Neural cell (in vitro differentiated cells): ENCODE results near the gene CRIM1. TPM values are rescaled to one million over a fixed set of nuclear protein-coding genes. Genes with fewer than 3 reads are reported as not detected.

Experiments used
- H2AFZ ChIP-seq: fragments of 200-600, 300-800 bp; sonication (generic), shearing (Covaris generic); 2 replicates; pipeline ENCODE4 v1.6.0; 2014; ENCODE audit warnings: low read depth, mild to moderate bottlenecking, antibody characterized with exemption, low read length, moderate library complexity
- H3F3A ChIP-seq: fragments of 200-600 bp; shearing (Covaris generic); 2 replicates; pipeline ENCODE4 v1.6.1; 2016; ENCODE audit warnings: mild to moderate bottlenecking, moderate library complexity, mixed read lengths, antibody characterized with exemption, low read length; ENCODE audit not compliant: insufficient read depth, poor library complexity, severe bottlenecking
- H3K27ac ChIP-seq: fragments of 200-600, 300-800 bp; sonication (generic), shearing (Covaris generic); 2 replicates; pipeline ENCODE4 v1.5.1; 2014; ENCODE audit warnings: mild to moderate bottlenecking, low read length, moderate library complexity
- H3K27me3 ChIP-seq: fragments of 300-800, 200-600 bp; sonication (generic), shearing (Covaris generic); 2 replicates; pipeline ENCODE4 v1.6.0; 2014; ENCODE audit warnings: mild to moderate bottlenecking, low read depth, low read length, moderate library complexity; ENCODE audit not compliant: insufficient read depth
- H3K36me3 ChIP-seq: fragments of 300-800, 200-600 bp; sonication (generic), shearing (Covaris generic); 2 replicates; pipeline ENCODE4 v1.5.1; 2014; ENCODE audit warnings: mild to moderate bottlenecking, antibody characterized with exemption, low read length, moderate library complexity; ENCODE audit not compliant: insufficient read depth
- H3K4me2 ChIP-seq: fragments of 300-800, 200-600 bp; sonication (generic), shearing (Covaris generic); 2 replicates; pipeline ENCODE4 v1.6.0; 2014; ENCODE audit warnings: mild to moderate bottlenecking, low read length
- H3K4me3 ChIP-seq: fragments of 300-800, 200-600 bp; sonication (generic), shearing (Covaris generic); 2 replicates; pipeline ENCODE4 v1.5.1; 2014; ENCODE audit warnings: mild to moderate bottlenecking, low read length, moderate library complexity
- H3K79me2 ChIP-seq: fragments of 200-600 bp; shearing (Covaris generic); replicated peaks from 2 replicates; pipeline ENCODE4 v1.6.0; 2014; ENCODE audit warnings: mild to moderate bottlenecking, low read length, moderate library complexity; ENCODE audit not compliant: insufficient read depth
- H3K9ac ChIP-seq: fragments of 300-800, 200-600 bp; sonication (generic), shearing (Covaris generic); 2 replicates; pipeline ENCODE4 v1.6.1; 2016; ENCODE audit warnings: mild to moderate bottlenecking, low read length, mixed read lengths
- H3K9me2 ChIP-seq: fragments of 200-600 bp; shearing (Covaris generic); 2 replicates; pipeline ENCODE4 v1.6.1; 2016; ENCODE audit warnings: mild to moderate bottlenecking, low read length, mixed read lengths; ENCODE audit not compliant: insufficient read depth
- H3K9me3 ChIP-seq: fragments of 200-600, 300-800 bp; sonication (generic), shearing (Covaris generic); 2 replicates; pipeline ENCODE4 v1.6.1; 2016; ENCODE audit warnings: mild to moderate bottlenecking, mixed run types, low read length, moderate library complexity, mixed read lengths
- H4K20me1 ChIP-seq: fragments of 200-600 bp; shearing (Covaris generic); 2 replicates; pipeline ENCODE4 v1.6.1; 2016; ENCODE audit warnings: mild to moderate bottlenecking, mixed run types; ENCODE audit not compliant: insufficient read depth
- EP300 ChIP-seq: fragments of 450-650 bp; conservative IDR thresholded peaks from 2 replicates; pipeline ENCODE4 v1.6.1; 2014; ENCODE audit warnings: antibody characterized with exemption, mild to moderate bottlenecking, moderate library complexity; ENCODE audit not compliant: poor library complexity, severe bottlenecking
- EZH2 ChIP-seq: fragments of 200-600, 300-800 bp; shearing (Covaris generic), sonication (generic); IDR thresholded peaks from 2 replicates; pipeline ENCODE4 v1.6.1; 2014; ENCODE audit warnings: antibody characterized with exemption, low read length, borderline replicate concordance, mild to moderate bottlenecking; ENCODE audit not compliant: insufficient read depth, poor library complexity, severe bottlenecking
- MXI1 ChIP-seq: fragments of 450-650 bp; conservative IDR thresholded peaks from 2 replicates; pipeline ENCODE4 v1.6.1; 2014; ENCODE audit warnings: antibody characterized with exemption, mild to moderate bottlenecking; ENCODE audit not compliant: poor library complexity, severe bottlenecking
- POLR2AphosphoS5 ChIP-seq: IDR thresholded peaks from 2 replicates; pipeline ENCODE4 v1.6.1; 2012
- RAD21 ChIP-seq: fragments of 450-650 bp; conservative IDR thresholded peaks from 2 replicates; pipeline ENCODE4 v1.6.1; 2014; ENCODE audit warnings: antibody characterized with exemption, mild to moderate bottlenecking, moderate library complexity
- SMC3 ChIP-seq: fragments of 450-650 bp; conservative IDR thresholded peaks from 2 replicates; pipeline ENCODE4 v1.6.1; 2014; ENCODE audit warnings: antibody characterized with exemption, mild to moderate bottlenecking, moderate library complexity; ENCODE audit not compliant: poor library complexity
- TAF1 ChIP-seq: IDR thresholded peaks from 2 replicates; pipeline ENCODE4 v1.6.1; 2012; ENCODE audit warnings: low read depth
- polyA plus RNA-seq: library from polyadenylated mRNA; depleted of rRNA; stranded (reverse); fragments of >200 nt; gene quantifications from 2 replicates; pipeline ENCODE4 v1.2.3, GENCODE V29; 2014
- TF ChIP-seq, protein P1 (sequence below): IDR thresholded peaks from 2 replicates; pipeline ENCODE4 v1.6.1; 2012; ENCODE audit warnings: borderline replicate concordance
- TF ChIP-seq, protein P2 (sequence below): fragments of 450-650 bp; IDR thresholded peaks from 2 replicates; pipeline ENCODE4 v1.5.1; 2014; ENCODE audit warnings: antibody characterized with exemption, mild to moderate bottlenecking, moderate library complexity; ENCODE audit not compliant: poor library complexity, severe bottlenecking

The CRIM1 gene
- polyA plus RNA-seq, 1 donor from 2014 or later: 6.7 TPM

DNA sequence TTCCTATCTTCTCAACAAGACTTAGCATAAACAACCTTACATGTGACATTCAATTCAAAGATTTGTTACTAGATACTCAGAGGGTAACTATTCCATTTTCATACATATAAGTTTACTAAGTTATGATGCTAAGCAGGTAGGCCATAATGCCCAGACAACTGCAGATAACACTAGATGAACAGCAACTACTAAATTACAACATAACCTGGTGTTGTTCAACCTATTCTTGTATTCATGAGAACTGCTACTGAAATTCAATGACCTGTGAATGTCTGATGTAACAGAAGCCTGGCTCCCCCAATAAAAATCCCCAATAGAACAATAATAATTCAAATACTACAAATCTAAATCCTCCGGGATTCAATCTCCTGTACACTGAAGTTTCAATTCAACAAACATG is 217.6 kb downstream of the CRIM1 start:
- no peaks in the 10 kb centered on the region for H3K9me2 ChIP-seq
- H3F3A ChIP-seq: no peaks in the 10 kb centered on the region
- no peaks in the 10 kb centered on the region for H3K79me2 ChIP-seq
- no peak overlapping the region for H3K4me2 ChIP-seq
- H3K27me3 ChIP-seq: no peaks in the 10 kb centered on the region
- H4K20me1 ChIP-seq: no peaks in the 10 kb centered on the region
- no peak overlapping the region for H3K27ac ChIP-seq
- H2AFZ ChIP-seq: no peak overlapping the region
- no peak for TF ChIP-seq SMC3
- TF ChIP-seq, protein P1, sequence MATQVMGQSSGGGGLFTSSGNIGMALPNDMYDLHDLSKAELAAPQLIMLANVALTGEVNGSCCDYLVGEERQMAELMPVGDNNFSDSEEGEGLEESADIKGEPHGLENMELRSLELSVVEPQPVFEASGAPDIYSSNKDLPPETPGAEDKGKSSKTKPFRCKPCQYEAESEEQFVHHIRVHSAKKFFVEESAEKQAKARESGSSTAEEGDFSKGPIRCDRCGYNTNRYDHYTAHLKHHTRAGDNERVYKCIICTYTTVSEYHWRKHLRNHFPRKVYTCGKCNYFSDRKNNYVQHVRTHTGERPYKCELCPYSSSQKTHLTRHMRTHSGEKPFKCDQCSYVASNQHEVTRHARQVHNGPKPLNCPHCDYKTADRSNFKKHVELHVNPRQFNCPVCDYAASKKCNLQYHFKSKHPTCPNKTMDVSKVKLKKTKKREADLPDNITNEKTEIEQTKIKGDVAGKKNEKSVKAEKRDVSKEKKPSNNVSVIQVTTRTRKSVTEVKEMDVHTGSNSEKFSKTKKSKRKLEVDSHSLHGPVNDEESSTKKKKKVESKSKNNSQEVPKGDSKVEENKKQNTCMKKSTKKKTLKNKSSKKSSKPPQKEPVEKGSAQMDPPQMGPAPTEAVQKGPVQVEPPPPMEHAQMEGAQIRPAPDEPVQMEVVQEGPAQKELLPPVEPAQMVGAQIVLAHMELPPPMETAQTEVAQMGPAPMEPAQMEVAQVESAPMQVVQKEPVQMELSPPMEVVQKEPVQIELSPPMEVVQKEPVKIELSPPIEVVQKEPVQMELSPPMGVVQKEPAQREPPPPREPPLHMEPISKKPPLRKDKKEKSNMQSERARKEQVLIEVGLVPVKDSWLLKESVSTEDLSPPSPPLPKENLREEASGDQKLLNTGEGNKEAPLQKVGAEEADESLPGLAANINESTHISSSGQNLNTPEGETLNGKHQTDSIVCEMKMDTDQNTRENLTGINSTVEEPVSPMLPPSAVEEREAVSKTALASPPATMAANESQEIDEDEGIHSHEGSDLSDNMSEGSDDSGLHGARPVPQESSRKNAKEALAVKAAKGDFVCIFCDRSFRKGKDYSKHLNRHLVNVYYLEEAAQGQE: no peak
- no peak for TF ChIP-seq POLR2AphosphoS5
- TF ChIP-seq, protein P2, sequence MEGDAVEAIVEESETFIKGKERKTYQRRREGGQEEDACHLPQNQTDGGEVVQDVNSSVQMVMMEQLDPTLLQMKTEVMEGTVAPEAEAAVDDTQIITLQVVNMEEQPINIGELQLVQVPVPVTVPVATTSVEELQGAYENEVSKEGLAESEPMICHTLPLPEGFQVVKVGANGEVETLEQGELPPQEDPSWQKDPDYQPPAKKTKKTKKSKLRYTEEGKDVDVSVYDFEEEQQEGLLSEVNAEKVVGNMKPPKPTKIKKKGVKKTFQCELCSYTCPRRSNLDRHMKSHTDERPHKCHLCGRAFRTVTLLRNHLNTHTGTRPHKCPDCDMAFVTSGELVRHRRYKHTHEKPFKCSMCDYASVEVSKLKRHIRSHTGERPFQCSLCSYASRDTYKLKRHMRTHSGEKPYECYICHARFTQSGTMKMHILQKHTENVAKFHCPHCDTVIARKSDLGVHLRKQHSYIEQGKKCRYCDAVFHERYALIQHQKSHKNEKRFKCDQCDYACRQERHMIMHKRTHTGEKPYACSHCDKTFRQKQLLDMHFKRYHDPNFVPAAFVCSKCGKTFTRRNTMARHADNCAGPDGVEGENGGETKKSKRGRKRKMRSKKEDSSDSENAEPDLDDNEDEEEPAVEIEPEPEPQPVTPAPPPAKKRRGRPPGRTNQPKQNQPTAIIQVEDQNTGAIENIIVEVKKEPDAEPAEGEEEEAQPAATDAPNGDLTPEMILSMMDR: no peak
- no peak for TF ChIP-seq TAF1
- TF ChIP-seq RAD21: no peak
- TF ChIP-seq MXI1: no peak
- TF ChIP-seq EZH2: no peak
- TF ChIP-seq EP300: no peak
- H3K9me3 ChIP-seq: no peaks in the 10 kb centered on the region
- H3K9ac ChIP-seq: no peak overlapping the region
- H3K4me3 ChIP-seq: no peak overlapping the region
- H3K36me3 ChIP-seq: no peaks in the 10 kb centered on the region

DNA sequence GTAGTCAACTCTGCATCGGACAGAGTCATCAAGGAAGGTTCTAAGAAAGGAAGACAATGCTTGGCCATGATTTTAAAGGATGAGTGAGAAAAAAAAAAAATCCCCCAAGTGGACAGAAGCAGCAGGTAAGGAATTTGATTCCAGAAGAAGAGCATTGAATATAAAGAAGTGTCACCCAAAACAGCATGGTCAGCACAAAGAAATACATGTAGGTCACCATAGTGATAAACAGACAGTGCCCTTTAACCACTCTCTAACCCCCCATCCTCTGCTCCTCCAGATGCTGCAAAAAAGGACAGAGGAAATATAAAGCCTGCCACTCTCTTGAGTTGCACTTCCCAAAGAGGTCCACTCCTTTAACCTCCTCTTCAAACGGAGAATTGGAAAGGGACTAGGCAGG is 219.0 kb downstream of the CRIM1 start:
- H3K9me2 ChIP-seq: no peaks in the 10 kb centered on the region
- no peak overlapping the region for H3K4me3 ChIP-seq
- H3K4me2 ChIP-seq: no peak overlapping the region
- no peak for TF ChIP-seq EZH2
- TF ChIP-seq EP300: no peak
- no peak for TF ChIP-seq SMC3
- TF ChIP-seq, protein P2: no peak
- TF ChIP-seq POLR2AphosphoS5: no peak
- TF ChIP-seq TAF1: no peak
- TF ChIP-seq, protein P1: no peak
- TF ChIP-seq MXI1: no peak
- no peak for TF ChIP-seq RAD21
- H3K36me3 ChIP-seq: no peaks in the 10 kb centered on the region
- no peaks in the 10 kb centered on the region for H4K20me1 ChIP-seq
- H3K27ac ChIP-seq: no peak overlapping the region
- H3K27me3 ChIP-seq: no peaks in the 10 kb centered on the region
- H3K79me2 ChIP-seq: no peaks in the 10 kb centered on the region
- H2AFZ ChIP-seq: no peak overlapping the region
- H3F3A ChIP-seq: no peaks in the 10 kb centered on the region
- no peak overlapping the region for H3K9ac ChIP-seq
- no peaks in the 10 kb centered on the region for H3K9me3 ChIP-seq
